Amygdala (tissue), 56 donors: ENCODE measurements around the gene SLC25A41.
A peak's percentile ranks its signal among the peaks of the same experiment; 100 is the strongest.
"Not testable (repeated sequence)": the region's sequence is repeated elsewhere in the genome, so short reads cannot be mapped to it uniquely, and the experiment has no call there.

Source experiments
- DNase-seq, 56 donors: peaks; one replicate each; lab custom pipeline; 2025; lab: John Stamatoyannopoulos, UW

SLC25A41 gene

GRCh38 chr19:6431891-6432290 is 1.7 kb downstream of the SLC25A41 start:
- no peak for DNase-seq

- no peak for DNase-seq
Measured at GRCh38 chr19:6429419-6430221, 3.9 kb downstream of the SLC25A41 start.

GRCh38 chr19:6428692-6429418 is 4.7 kb downstream of the SLC25A41 start:
- DNase-seq, result not testable (repeated sequence)

- no peak for DNase-seq
Measured at GRCh38 chr19:6427131-6427530, 6.4 kb downstream of the SLC25A41 start.

- DNase-seq, result no peak
Measured at GRCh38 chr19:6425732-6426620, 7.6 kb downstream of the SLC25A41 start.

- DNase-seq, result peak; percentile 71 to 100 (median 100)
Measured at GRCh38 chr19:6424939-6425731, 8.4 kb downstream of the SLC25A41 start.

GRCh38 chr19:6424195-6424938 is 9.2 kb downstream of the SLC25A41 start, which contains the start of gene KHSRP:
TSS of gene KHSRP (minus strand) at chr19:6424811. CDS start at chr19:6424701, 110 bp downstream.
- peak in 4 of 56 donors; percentile 28 to 44 (median 31) for DNase-seq

- DNase-seq, result peak in 2 of 56 donors; percentile 9 to 25
Measured at GRCh38 chr19:6423499-6424194, 9.9 kb downstream of the SLC25A41 start.

- DNase-seq, result no peak
Measured at GRCh38 chr19:6421075-6422014, 12.2 kb downstream of the SLC25A41 start.

GRCh38 chr19:6418562-6418932 is 15.0 kb downstream of the SLC25A41 start:
- DNase-seq, result no peak

- DNase-seq, result peak in 35 of 56 donors; percentile 6 to 72 (median 38)
Measured at GRCh38 chr19:6417713-6418561, 15.6 kb downstream of the SLC25A41 start.

GRCh38 chr19:6416658-6417405 is 16.7 kb downstream of the SLC25A41 start:
- no peak for DNase-seq

- DNase-seq, result no peak
Measured at GRCh38 chr19:6415591-6416190, 17.9 kb downstream of the SLC25A41 start.

- no peak for DNase-seq
Measured at GRCh38 chr19:6414793-6415590, 18.6 kb downstream of the SLC25A41 start.
